Brain microvascular endothelial cell (primary cell): ENCODE measurements around the gene TMEM271.
"Not testable (repeated sequence)": the region's sequence is repeated elsewhere in the genome, so short reads cannot be mapped to it uniquely, and the experiment has no call there.

Experiments
- DNase-seq: peaks from one replicate; pipeline ENCODE4 v3.0.0-alpha.2; 2020
- H3K27ac ChIP-seq: fragments of 250-450 bp; sonication (Bioruptor Pico); 2 replicates; pipeline ENCODE4 v1.5.1; 2020; ENCODE audit warnings: mild to moderate bottlenecking, moderate library complexity
- H3K27me3 ChIP-seq: fragments of 250-450 bp; sonication (Bioruptor Pico); replicated peaks from 2 replicates; pipeline ENCODE4 v1.5.1; 2020; ENCODE audit warnings: mild to moderate bottlenecking
- H3K36me3 ChIP-seq: fragments of 250-450 bp; sonication (Bioruptor Pico); replicated peaks from 2 replicates; pipeline ENCODE4 v1.5.1; 2020; ENCODE audit warnings: mild to moderate bottlenecking
- H3K4me3 ChIP-seq: 2 replicates; pipeline ENCODE4 v1.5.1; 2011; ENCODE audit warnings: low read depth, mild to moderate bottlenecking, control low read depth, low read length, moderate library complexity
- CTCF ChIP-seq: IDR thresholded peaks from 2 replicates; pipeline ENCODE4 v1.5.1; 2011; ENCODE audit warnings: low read depth, mild to moderate bottlenecking, moderate library complexity, low read length, control low read depth, inconsistent platforms; ENCODE audit errors: missing control alignments
- in situ Hi-C: cut with HindIII; loops from 2 replicates; pipeline ENCODE4 v1.10.0; 2017; ENCODE audit warnings: low sequenced_read_pairs, low pct_ligation_motif_present

The TMEM271 gene

DNA sequence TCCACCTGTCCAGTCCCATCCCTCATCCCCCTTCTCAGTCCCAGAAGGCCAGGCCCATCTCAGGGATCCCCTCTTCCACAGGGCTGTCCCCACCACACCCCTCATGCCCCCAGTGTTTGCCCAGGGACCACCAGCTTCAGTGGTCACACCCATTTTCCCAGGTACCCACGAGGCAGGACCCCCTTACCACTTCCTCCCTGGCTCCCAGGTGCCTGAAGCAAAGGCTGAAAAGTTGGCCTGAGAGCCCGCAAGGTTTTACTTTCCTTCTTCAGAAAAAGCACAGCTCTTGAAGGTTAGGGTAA, 7.8 kb downstream of the TMEM271 start:
- in situ Hi-C loops = no loop called here
- no peak overlapping the region for H3K4me3 ChIP-seq
- no peak for TF ChIP-seq CTCF

GRCh38 chr4:567457-568350, 8.4 kb downstream of the TMEM271 start:
- TF ChIP-seq CTCF = no peak
- in situ Hi-C loops = no loop called here
- no peak for DNase-seq
- H3K36me3 ChIP-seq = no peaks in the 10 kb centered on the region
- no peaks in the 10 kb centered on the region for H3K27me3 ChIP-seq
- H3K4me3 ChIP-seq = no peak overlapping the region
- H3K27ac ChIP-seq = no peak overlapping the region

More for the DNA sequence above, 7.8 kb downstream of the TMEM271 start:
- no peak for DNase-seq
- Histone ChIP-seq H3K36me3 (no peaks in the 10 kb centered on the region), H3K27ac (no peak overlapping the region), H3K27me3 (peaks cover 2% of the 10 kb centered on the region)

DNA sequence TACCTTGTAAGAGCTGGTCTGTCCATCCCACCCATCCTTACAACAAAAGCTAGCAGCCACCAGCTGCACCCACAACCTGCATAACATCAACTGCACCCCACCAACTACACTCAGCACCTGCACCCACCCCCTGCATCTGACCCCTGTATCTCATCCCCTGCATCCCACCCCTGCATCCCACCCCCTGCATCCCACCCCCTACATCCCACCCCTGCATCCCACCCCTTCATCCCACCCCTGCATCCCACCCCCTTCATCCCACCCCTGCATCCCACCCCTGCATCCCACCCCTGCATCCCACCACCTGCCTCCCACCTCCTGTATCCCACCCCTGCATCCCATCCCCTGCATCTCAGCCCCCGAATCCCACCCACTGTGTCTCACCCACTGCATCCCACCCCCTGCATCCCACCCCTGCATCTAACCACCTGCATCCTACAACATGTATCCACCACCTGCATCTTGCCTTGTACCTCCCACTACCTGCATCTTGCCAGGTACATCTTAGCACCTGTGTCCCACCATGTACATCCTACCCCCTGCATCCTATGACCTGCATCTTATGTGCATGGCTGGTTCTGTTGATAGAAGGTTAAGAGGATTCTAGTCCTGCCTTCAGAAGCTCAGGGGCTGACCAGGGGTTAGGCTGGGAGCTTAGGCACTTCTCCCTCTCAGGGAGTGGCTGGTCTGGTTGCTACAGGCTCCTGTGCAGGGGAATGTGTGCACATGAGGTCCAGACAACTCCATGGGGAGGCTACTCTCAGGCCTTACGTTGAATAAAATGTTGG, 9.4 kb downstream of the TMEM271 start:
- H3K27ac ChIP-seq = no peak overlapping the region
- H3K36me3 ChIP-seq = no peaks in the 10 kb centered on the region
- in situ Hi-C loops = no loop called here
- no peak for TF ChIP-seq CTCF
- H3K4me3 ChIP-seq = no peak overlapping the region
- no peak for DNase-seq
- H3K27me3 ChIP-seq = no peaks in the 10 kb centered on the region

GRCh38 chr4:566035-566434, 10.1 kb downstream of the TMEM271 start:
- Histone ChIP-seq H3K27ac (no peak overlapping the region), H3K27me3 (no peaks in the 10 kb centered on the region), H3K4me3 (no peak overlapping the region), H3K36me3 (no peaks in the 10 kb centered on the region)
- no peak for TF ChIP-seq CTCF
- in situ Hi-C loops = no loop called here
- DNase-seq = no peak

GRCh38 chr4:565614-566013, 10.5 kb downstream of the TMEM271 start:
- H3K4me3 ChIP-seq, in situ Hi-C loops, H3K36me3 ChIP-seq, H3K27ac ChIP-seq, DNase-seq, H3K27me3 ChIP-seq: not testable (repeated sequence)

- H3K27me3 ChIP-seq, DNase-seq, in situ Hi-C loops, H3K36me3 ChIP-seq, H3K4me3 ChIP-seq, H3K27ac ChIP-seq: not testable (repeated sequence)
These were observed 13.6 kb downstream of the TMEM271 start for GRCh38 chr4:562458-562857.
